DOHH2 (cell line): ENCODE data around the gene OR8B12.

ENCODE experiments used
- EZH2phosphoT487 ChIP-seq: fragments of 200-600 bp; sonication (generic); IDR thresholded peaks from 2 replicates; pipeline ENCODE4 v1.6.1; 2017; ENCODE audit warnings: borderline replicate concordance, mild to moderate bottlenecking, antibody characterized with exemption, low read length, moderate library complexity, mixed read lengths
- TF ChIP-seq, protein P1 (sequence below): fragments of 200-600 bp; sonication (generic); IDR thresholded peaks from one replicate; pipeline ENCODE4 v1.5.1; 2014; ENCODE audit warnings: antibody characterized with exemption, mild to moderate bottlenecking, low read depth, low read length; ENCODE audit not compliant: poor library complexity, severe bottlenecking

DNA sequence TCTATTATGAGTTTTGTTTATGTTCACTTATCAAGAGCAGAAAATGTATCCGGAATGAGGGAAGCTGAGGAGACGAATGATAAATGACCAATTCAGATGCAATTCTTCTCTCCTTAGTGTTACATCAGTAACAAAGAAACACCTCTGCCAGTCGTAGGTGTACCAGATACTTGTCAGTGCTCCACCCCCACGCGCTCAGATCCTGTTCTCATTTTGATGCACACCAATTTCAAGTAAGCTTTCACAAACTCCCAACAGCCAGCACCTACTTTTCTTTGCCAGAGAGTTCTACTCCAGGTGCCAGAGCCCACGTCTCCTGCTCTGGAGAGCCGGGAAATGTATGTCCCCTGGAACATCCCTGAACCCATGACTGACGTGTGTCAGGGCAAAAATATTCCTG lies 43.7 kb downstream of the OR8B12 start:
- TF ChIP-seq, protein P1, sequence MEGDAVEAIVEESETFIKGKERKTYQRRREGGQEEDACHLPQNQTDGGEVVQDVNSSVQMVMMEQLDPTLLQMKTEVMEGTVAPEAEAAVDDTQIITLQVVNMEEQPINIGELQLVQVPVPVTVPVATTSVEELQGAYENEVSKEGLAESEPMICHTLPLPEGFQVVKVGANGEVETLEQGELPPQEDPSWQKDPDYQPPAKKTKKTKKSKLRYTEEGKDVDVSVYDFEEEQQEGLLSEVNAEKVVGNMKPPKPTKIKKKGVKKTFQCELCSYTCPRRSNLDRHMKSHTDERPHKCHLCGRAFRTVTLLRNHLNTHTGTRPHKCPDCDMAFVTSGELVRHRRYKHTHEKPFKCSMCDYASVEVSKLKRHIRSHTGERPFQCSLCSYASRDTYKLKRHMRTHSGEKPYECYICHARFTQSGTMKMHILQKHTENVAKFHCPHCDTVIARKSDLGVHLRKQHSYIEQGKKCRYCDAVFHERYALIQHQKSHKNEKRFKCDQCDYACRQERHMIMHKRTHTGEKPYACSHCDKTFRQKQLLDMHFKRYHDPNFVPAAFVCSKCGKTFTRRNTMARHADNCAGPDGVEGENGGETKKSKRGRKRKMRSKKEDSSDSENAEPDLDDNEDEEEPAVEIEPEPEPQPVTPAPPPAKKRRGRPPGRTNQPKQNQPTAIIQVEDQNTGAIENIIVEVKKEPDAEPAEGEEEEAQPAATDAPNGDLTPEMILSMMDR = no peak
- TF ChIP-seq EZH2phosphoT487 = no peak
